NCI-H1930 (cell line): ENCODE measurements around the gene SIGLECL1.

ENCODE experiments used
- DNase-seq, 2 experiments: peaks; one replicate each; lab custom pipeline; 2025; lab: John Stamatoyannopoulos, UW

SIGLECL1 gene

DNA sequence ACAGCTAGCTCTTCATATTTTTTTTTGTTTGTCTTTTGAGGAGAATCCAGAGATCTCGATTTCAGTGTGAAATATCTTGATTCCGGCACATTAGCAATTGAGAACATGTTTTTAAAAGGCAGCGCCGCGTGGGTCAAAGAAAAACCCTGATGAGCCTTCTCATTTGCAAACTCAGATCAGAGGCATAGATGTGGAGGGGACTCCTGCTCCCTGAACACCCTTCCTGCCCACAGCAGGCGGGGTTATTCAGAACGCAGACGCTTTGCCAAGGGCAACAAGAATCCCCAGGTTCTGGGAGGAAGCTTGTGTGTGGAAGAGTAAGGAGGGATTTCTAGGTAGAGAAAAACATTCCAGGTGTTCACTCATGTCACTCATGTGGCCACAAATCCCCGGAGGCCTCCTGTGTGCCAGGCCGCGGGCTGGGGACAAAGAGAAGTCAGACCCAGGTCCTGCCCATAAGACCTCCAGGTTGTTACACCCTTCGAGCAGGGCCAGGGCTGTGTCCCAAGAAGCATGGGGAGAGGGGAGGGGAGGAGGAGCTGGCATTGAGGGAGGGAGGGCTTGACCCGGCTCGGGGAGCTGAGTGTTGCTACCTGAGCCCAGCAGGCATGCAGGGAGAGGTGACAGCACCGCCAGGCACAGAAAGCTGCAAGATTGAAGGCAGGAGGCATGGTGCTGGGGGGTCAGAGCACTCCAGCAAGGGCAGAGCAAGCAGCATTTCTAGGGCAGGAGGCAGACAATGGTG is 44.7 kb downstream of the SIGLECL1 start:
- no peak for DNase-seq

DNA sequence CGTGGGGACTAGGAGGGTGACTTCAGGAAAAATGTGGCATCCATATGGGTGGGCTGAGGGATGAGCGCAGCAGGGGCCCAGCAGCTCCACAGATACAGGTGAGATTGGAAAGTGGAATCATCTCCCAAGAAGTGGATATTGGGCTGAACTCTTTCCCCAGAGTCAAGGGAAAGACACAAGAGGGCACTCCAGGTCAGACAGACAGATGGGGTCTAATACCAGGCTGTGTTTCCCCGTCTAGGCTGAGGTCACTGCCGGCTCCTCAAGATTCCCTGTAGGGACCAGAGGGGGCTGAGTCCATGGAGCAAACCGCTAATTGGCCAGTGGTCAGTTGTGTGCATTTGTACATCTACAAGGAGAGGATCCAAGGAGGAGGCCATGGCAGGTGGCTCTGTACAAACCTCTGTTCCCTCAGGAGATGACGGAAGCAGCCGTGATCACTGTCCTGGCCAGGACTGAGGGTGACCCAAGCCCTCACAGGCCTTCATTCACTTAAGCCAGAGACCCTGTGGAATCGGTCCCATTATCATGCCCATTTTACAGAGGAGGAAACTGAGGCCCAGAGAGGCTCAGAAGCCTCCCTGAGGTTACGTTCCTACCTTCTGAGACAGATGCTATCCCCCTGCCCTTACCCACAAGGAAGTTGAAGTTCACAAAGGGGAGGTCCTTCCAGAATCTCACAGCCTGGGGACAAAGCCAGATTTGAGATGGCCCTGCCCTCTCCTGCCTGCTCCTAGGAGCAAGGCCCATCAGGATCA is 45.6 kb downstream of the SIGLECL1 start:
- no peak for DNase-seq

DNA sequence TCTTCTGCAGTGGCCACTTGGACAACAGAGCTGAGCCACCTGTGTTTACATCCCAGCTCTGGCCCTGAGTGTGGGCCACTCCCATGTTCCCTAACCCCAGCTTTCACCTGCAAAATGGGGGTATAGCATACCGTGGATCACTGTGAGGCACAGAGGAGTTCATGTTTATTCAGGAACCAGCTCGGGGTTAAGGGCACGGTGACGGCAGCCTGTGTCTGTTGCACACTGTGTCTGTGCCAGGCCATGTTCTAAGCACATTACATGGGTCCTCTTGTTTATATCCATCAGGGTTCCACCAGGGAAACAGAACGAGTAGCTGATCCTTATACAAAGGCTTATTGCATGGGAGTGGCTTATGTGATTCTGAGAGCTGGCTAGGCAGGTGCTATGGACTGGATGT is 46.5 kb downstream of the SIGLECL1 start:
- no peak for DNase-seq

GRCh38 chr19:51301266-51301665 is 50.4 kb downstream of the SIGLECL1 start:
- no peak for DNase-seq

- DNase-seq = no peak
Measured at GRCh38 chr19:51305479-51305878, 54.6 kb downstream of the SIGLECL1 start.

DNA sequence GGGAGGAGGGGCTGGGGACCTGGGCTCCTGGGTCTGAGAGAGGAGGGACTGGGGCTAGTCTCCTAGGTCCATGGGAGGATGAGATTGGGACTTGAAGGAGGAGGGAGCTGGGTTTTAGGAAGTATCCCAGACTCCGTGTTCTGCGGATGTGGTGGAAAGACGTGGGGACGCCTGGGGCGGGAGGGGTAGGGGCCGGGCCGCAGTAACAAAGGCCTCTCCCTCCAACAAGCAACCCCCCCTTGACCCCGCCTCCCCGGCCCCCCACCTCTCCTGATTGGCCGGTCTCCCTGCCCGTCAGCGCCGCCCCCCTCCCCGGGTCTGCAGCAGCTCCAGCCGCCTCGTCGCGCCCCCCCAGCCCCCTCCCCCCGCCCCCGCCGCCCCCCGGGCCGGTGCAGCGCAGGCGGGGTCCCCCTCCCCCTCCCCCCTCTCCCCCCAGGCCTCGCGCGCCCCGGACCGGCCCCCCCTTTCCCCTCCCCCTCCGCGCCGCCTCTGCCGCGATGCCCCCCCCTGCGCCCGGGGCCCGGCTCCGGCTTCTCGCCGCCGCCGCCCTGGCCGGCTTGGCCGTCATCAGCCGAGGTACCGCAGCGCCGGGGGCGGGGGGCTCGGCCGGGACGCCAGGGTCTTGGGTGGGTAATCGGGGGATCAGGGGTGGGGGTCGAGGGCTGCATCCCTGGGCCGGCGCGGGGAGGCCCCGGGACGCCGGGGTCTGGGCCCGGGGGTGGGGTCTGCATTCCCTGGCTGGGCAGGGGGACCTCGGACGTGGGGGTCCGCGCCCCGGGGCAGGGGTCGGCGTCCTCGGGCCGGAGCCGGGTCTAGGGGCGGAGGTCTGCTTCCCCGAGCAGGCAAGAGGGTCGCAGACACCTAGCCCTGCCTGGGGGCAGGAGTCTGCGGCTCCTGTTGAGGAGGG is 60.7 kb downstream of the SIGLECL1 start, which contains the start of gene IGLON5:
Gene IGLON5 (plus strand): TSS at position 294 of the 907 bp plus-strand sequence. CDS start 204 bp downstream, at position 498.
- DNase-seq = peak; percentile 20 to 39

- DNase-seq = no peak
Measured at GRCh38 chr19:51316688-51317087, 65.8 kb downstream of the SIGLECL1 start.

DNA sequence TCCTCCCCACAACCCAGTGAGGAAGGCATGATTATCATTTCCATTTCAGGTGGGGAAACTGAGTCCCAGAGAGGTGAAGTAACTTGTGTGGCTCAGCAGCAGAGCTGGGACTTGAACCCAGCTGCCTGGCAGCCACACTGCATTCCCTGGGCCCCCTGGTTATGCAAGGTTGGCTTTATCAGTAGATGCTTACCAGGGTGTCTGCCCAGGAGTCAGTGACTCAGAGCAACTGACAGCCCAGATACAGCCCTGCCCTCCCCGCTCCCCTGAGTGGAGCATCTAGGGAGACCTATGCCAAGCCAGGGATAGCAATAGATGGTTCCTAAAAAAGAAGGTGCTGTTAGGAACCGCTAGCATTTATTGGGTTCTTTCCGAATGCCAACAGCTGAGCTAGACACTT is 66.5 kb downstream of the SIGLECL1 start:
- DNase-seq = no peak

DNA sequence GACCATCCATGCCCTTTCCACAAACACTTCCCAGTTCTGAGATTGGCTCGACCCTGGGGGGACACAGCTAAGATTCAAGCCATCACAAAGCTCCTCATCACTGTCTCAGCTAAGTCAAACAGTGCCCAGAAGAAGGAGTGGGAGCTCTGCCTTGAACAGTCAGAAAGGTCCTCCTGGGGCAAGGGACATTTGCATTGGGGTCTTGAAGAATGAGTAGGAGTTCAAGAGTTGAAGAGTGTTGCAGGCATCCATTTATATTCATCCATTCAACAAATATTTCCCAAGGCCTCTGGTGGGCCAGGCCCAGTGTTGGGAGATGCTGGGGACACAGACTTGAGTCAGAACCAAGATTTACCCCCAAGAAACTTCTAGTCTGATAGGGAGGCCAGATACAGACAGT is 67.1 kb downstream of the SIGLECL1 start:
- DNase-seq = no peak
